H9 (cell line): Measurements from ENCODE around the gene NSUN6. TPM values are rescaled to one million over a fixed set of nuclear protein-coding genes. Genes with fewer than 3 reads are reported as not detected.

Source experiments
- DNase-seq: peaks from one replicate; pipeline ENCODE4 v3.0.0-alpha.2; 2017
- H2AFZ ChIP-seq: one replicate; pipeline ENCODE4 v1.6.1; 2013; ENCODE audit warnings: mild to moderate bottlenecking, low read length, control low read depth, moderate library complexity
- H2AK5ac ChIP-seq: 2 replicates; pipeline ENCODE4 v1.6.1; 2013; ENCODE audit warnings: low read length, control low read depth, mixed read lengths; ENCODE audit not compliant: insufficient read length
- H2BK120ac ChIP-seq: one replicate; pipeline ENCODE4 v1.6.1; 2013; ENCODE audit warnings: low read depth, mild to moderate bottlenecking, low read length, control low read depth, inconsistent platforms; ENCODE audit not compliant: poor library complexity, severe bottlenecking
- H2BK12ac ChIP-seq: 2 replicates; pipeline ENCODE4 v1.6.1; 2013; ENCODE audit warnings: low read length, control low read depth, mixed read lengths, low read depth; ENCODE audit not compliant: insufficient read length
- H2BK15ac ChIP-seq: 2 replicates; pipeline ENCODE4 v1.6.1; 2013; ENCODE audit warnings: low read depth, low read length, control low read depth
- H2BK20ac ChIP-seq: one replicate; pipeline ENCODE4 v1.6.1; 2013; ENCODE audit warnings: low read depth, mild to moderate bottlenecking, low read length, control low read depth, inconsistent platforms; ENCODE audit not compliant: poor library complexity, severe bottlenecking
- H2BK5ac ChIP-seq: 2 replicates; pipeline ENCODE4 v1.6.1; 2013; ENCODE audit warnings: low read length, control low read depth, mixed read lengths; ENCODE audit not compliant: insufficient read length
- H3K14ac ChIP-seq: 2 replicates; pipeline ENCODE4 v1.6.1; 2013; ENCODE audit warnings: low read length, control low read depth; ENCODE audit not compliant: insufficient read depth
- H3K18ac ChIP-seq: 2 replicates; pipeline ENCODE4 v1.6.1; 2013; ENCODE audit warnings: low read depth, mild to moderate bottlenecking, mixed read lengths, low read length, control low read depth; ENCODE audit not compliant: insufficient read length
- H3K23ac ChIP-seq: 2 replicates; pipeline ENCODE4 v1.6.1; 2013; ENCODE audit warnings: low read length, control low read depth, mixed read lengths, low read depth; ENCODE audit not compliant: insufficient read length
- H3K23me2 ChIP-seq: 2 replicates; pipeline ENCODE4 v1.6.1; 2013; ENCODE audit warnings: low read depth, mild to moderate bottlenecking, mixed read lengths, low read length, control low read depth; ENCODE audit not compliant: insufficient read length, poor library complexity, severe bottlenecking
- H3K27ac ChIP-seq: 2 replicates; pipeline ENCODE4 v1.5.1; 2013; ENCODE audit warnings: low read length, control low read depth, mixed read lengths, low read depth; ENCODE audit not compliant: insufficient read length
- H3K27me3 ChIP-seq: 2 replicates; pipeline ENCODE4 v1.6.1; 2013; ENCODE audit warnings: low read length, control low read depth, inconsistent platforms; ENCODE audit not compliant: insufficient read depth
- H3K4ac ChIP-seq: 2 replicates; pipeline ENCODE4 v1.6.1; 2013; ENCODE audit warnings: low read depth, mild to moderate bottlenecking, control low read depth, inconsistent platforms, low read length, moderate library complexity
- H3K4me1 ChIP-seq: 2 replicates; pipeline ENCODE4 v1.6.1; 2013; ENCODE audit warnings: low read length, control low read depth, inconsistent platforms; ENCODE audit not compliant: insufficient read depth
- H3K4me2 ChIP-seq: 2 replicates; pipeline ENCODE4 v1.6.1; 2013; ENCODE audit warnings: low read length, control low read depth, mixed read lengths; ENCODE audit not compliant: insufficient read length, insufficient read depth
- H3K56ac ChIP-seq: 2 replicates; pipeline ENCODE4 v1.6.1; 2013; ENCODE audit warnings: low read depth, mild to moderate bottlenecking, mixed read lengths, low read length, control low read depth; ENCODE audit not compliant: insufficient read length
- H3K79me1 ChIP-seq: 2 replicates; pipeline ENCODE4 v1.6.1; 2013; ENCODE audit warnings: low read depth, mild to moderate bottlenecking, moderate library complexity, low read length, control low read depth, inconsistent platforms; ENCODE audit not compliant: insufficient read depth, poor library complexity, severe bottlenecking
- H3K79me2 ChIP-seq: 2 replicates; pipeline ENCODE4 v1.6.1; 2013; ENCODE audit warnings: low read length, control low read depth, inconsistent platforms; ENCODE audit not compliant: insufficient read depth
- H3K9ac ChIP-seq: 2 replicates; pipeline ENCODE4 v1.6.1; 2013; ENCODE audit warnings: low read length, control low read depth, mixed read lengths; ENCODE audit not compliant: insufficient read length; ENCODE audit errors: extremely low read depth
- H3K9me3 ChIP-seq: one replicate; pipeline ENCODE4 v1.6.1; 2013; ENCODE audit warnings: low read depth, low read length, inconsistent platforms; ENCODE audit not compliant: control insufficient read depth
- H3T11ph ChIP-seq: one replicate; pipeline ENCODE4 v1.6.1; 2013; ENCODE audit warnings: mild to moderate bottlenecking, low read length, control low read depth, inconsistent platforms
- H4K20me1 ChIP-seq: one replicate; pipeline ENCODE4 v1.6.1; 2013; ENCODE audit not compliant: control insufficient read depth, insufficient read length, insufficient read depth
- H4K5ac ChIP-seq: 2 replicates; pipeline ENCODE4 v1.6.1; 2013; ENCODE audit warnings: low read depth, mild to moderate bottlenecking, mixed read lengths, low read length, control low read depth; ENCODE audit not compliant: insufficient read length
- H4K8ac ChIP-seq: replicated peaks from 2 replicates; pipeline ENCODE4 v1.6.1; 2013; ENCODE audit warnings: low read length, control low read depth, mixed read lengths, low read depth; ENCODE audit not compliant: insufficient read length
- H4K91ac ChIP-seq: 2 replicates; pipeline ENCODE4 v1.6.1; 2013; ENCODE audit warnings: low read depth, mild to moderate bottlenecking, moderate library complexity, mixed read lengths, low read length, control low read depth; ENCODE audit not compliant: insufficient read length
- H3K27ac Mint-ChIP-seq, 3 experiments: 2 replicates in 2 of 3; 3 replicates in 1 of 3; pipeline ENCODE4 v1.8.0; 2020 to 2021; ENCODE audit warnings: mixed read lengths in 3 of 3, mild to moderate bottlenecking in 1 of 3, moderate library complexity in 1 of 3
- H3K27me3 Mint-ChIP-seq: 2 replicates; pipeline ENCODE4 v1.8.0; 2021; ENCODE audit warnings: low read depth, mild to moderate bottlenecking, moderate library complexity, mixed read lengths
- H3K36me3 Mint-ChIP-seq, 3 experiments: 2 replicates in 2 of 3; 3 replicates in 1 of 3; pipeline ENCODE4 v1.8.0; 2020 to 2021; ENCODE audit warnings: low read depth in 3 of 3, mixed read lengths in 3 of 3; ENCODE audit not compliant: insufficient read depth in 1 of 3
- H3K4me1 Mint-ChIP-seq, 2 experiments: 2 replicates each; pipeline ENCODE4 v1.8.0; 2020; ENCODE audit warnings: mixed read lengths in 2 of 2
- H3K4me3 Mint-ChIP-seq, 2 experiments: 2 replicates in 1 of 2; 3 replicates in 1 of 2; pipeline ENCODE4 v1.8.0; 2020 to 2021; ENCODE audit warnings: mild to moderate bottlenecking in 2 of 2, mixed read lengths in 2 of 2, moderate library complexity in 1 of 2
- H3K9me3 Mint-ChIP-seq, 2 experiments: 2 replicates in 1 of 2; 3 replicates in 1 of 2; pipeline ENCODE4 v1.8.0; 2020; ENCODE audit warnings: mild to moderate bottlenecking in 2 of 2, mixed read lengths in 2 of 2, moderate library complexity in 1 of 2
- WGBS: extraction: QIAGEN DNeasy Blood & Tissue Kit; methylation state at CpG from one replicate; pipeline ENCODE4 v1.1.7; 2013; ENCODE audit warnings: missing lambda C conversion rate, low lambda C conversion rate, mixed read lengths; ENCODE audit not compliant: insufficient read length; ENCODE audit errors: extremely low coverage; 5-methylcytosine and 5-hydroxymethylcytosine counted together
- total RNA-seq: library from RNA; stranded (reverse); gene quantifications from 2 replicates; pipeline ENCODE4 v1.2.1, GENCODE V29; 2021
- TF ChIP-seq, protein P1 (sequence below): fragments of 200-600 bp; sonication (generic); conservative IDR thresholded peaks from 3 replicates; pipeline ENCODE4 v1.8.0; 2021; ENCODE audit warnings: antibody characterized with exemption, mild to moderate bottlenecking

Gene NSUN6
- total RNA-seq, 1 experiment from 2014 or later = 11.9 TPM

DNA sequence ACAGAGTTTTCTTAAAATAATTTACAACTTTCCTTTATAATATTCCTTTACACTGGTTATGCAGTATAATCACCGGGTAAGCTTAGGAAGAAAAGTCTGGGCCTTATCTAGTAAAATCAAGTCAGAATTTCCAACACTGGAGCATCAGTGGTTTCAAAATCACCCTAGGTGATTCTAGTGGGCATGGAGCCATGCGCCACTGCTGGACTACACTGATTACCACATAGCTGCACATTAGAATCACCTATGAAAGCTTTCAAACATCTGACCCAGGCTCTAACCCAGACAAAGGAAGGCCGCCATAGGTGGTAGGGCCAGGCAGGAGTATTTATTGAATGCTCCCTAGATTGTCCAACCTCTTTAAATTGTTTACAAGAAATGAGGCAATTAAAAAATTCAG is 52.0 kb downstream of the NSUN6 start:
- Histone ChIP-seq H2BK5ac (no peak overlapping the region), H2BK20ac (no peak overlapping the region), H3K9ac (no peak overlapping the region), H3T11ph (no peak overlapping the region), H4K91ac (no peak overlapping the region), H2BK15ac (no peak overlapping the region), H3K27me3 (no peaks in the 10 kb centered on the region), H3K14ac (no peak overlapping the region), H3K9me3 (no peaks in the 10 kb centered on the region), H3K4ac (no peak overlapping the region), H3K79me2 (no peaks in the 10 kb centered on the region), H4K20me1 (no peaks in the 10 kb centered on the region), H3K23me2 (no peaks in the 10 kb centered on the region), H4K8ac (no peak overlapping the region), H3K56ac (no peak overlapping the region), H2BK12ac (no peak overlapping the region), H4K5ac (no peak overlapping the region), H3K27ac (no peak overlapping the region), H2BK120ac (no peak overlapping the region), H3K79me1 (no peaks in the 10 kb centered on the region), H3K23ac (no peak overlapping the region), H2AFZ (no peak overlapping the region), H3K18ac (no peak overlapping the region), H3K4me1 (no peaks in the 10 kb centered on the region), H2AK5ac (no peak overlapping the region), H3K4me2 (no peak overlapping the region)
- 0 out of 4 replicates have a peak, but pooled peaks cover 0 to 3% of the 10 kb centered on the region in 2 experiments for H3K4me1 Mint-ChIP-seq
- no peak for DNase-seq
- no CpG with 5 or more reads among the region's 3 CpGs for WGBS
- no peaks in the 10 kb centered on the region for H3K9me3 Mint-ChIP-seq
- no peak overlapping the region for H3K4me3 Mint-ChIP-seq
- no peak overlapping the region for H3K27ac Mint-ChIP-seq
- peaks cover 6 to 22% (median 10%) of the 10 kb centered on the region in 3 experiments; a peak in 6 of 7 replicates for H3K36me3 Mint-ChIP-seq
- TF ChIP-seq, protein P1, sequence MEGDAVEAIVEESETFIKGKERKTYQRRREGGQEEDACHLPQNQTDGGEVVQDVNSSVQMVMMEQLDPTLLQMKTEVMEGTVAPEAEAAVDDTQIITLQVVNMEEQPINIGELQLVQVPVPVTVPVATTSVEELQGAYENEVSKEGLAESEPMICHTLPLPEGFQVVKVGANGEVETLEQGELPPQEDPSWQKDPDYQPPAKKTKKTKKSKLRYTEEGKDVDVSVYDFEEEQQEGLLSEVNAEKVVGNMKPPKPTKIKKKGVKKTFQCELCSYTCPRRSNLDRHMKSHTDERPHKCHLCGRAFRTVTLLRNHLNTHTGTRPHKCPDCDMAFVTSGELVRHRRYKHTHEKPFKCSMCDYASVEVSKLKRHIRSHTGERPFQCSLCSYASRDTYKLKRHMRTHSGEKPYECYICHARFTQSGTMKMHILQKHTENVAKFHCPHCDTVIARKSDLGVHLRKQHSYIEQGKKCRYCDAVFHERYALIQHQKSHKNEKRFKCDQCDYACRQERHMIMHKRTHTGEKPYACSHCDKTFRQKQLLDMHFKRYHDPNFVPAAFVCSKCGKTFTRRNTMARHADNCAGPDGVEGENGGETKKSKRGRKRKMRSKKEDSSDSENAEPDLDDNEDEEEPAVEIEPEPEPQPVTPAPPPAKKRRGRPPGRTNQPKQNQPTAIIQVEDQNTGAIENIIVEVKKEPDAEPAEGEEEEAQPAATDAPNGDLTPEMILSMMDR = no peak
- H3K27me3 Mint-ChIP-seq = no peaks in the 10 kb centered on the region
